ENCODE measurements around the gene ADAMTS2.

ADAMTS2 gene

DNA sequence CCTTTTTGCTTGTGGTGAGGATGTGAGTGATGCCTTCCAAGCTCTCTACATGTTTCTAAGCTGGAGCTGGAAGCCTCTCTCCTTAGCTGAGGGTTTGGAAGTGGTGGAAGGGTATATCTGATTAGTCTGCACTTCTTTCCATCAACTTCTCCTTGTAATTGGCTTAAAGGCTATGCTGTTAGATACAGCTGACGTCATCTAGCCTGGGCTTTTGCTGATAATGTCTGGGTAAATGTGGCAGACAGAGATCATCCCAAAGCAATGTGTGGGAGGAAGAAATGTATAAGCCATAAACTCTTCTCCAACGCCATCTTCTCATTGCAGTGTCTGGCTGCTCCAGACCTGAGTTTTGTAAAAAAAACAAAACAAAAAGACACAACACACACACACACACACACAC, 255.8 kb downstream of the ADAMTS2 start:
- H3K27ac ChIP-seq: no peak overlapping the region
- no peak overlapping the region for H3K9ac ChIP-seq (ENCODE audit: insufficient read length)
- peaks cover 11% of the 10 kb centered on the region for H3K9me3 ChIP-seq (ENCODE audit: low read depth, low read length)
- no peak overlapping the region for H3K4me3 ChIP-seq
- no peak for TF ChIP-seq EZH2 (IDR thresholded peaks at IDR 0.05)
- TF ChIP-seq POLR2AphosphoS5 (IDR thresholded peaks at IDR 0.05; ENCODE audit: borderline replicate concordance, low read depth, low read length): no peak
- TF ChIP-seq FOXP2 (optimal IDR thresholded peaks at IDR 0.05; ENCODE audit: control extremely low read depth, extremely low read length, insufficient read depth): no peak
- no peaks in the 10 kb centered on the region for H3K36me3 ChIP-seq (ENCODE audit: insufficient read depth, low read length)
- DNase-seq (ENCODE audit: low read depth, low spot score): no peak

DNA sequence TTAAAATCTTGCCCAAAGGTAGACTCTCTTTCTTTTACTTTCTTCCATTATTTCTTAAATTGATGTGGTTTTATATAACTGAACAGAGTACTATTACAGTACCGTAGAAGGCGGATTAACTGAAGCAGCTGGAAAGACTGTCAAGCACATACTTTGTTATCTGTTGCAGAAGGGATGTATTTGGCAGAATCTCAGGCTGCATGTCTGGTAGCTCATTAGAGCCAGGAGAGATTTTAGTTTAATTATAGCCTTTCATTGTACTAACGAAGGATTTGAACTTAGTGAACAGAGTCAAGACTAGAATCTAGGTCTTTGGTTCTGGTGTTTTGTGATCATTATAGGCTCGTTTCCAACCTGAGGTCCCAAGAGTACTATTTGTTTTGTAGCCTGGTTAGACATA, 264.5 kb downstream of the ADAMTS2 start:
- Histone ChIP-seq H3K36me3 (ENCODE audit: insufficient read depth, low read length) (peaks cover 45% of the 10 kb centered on the region), H3K27ac (no peak overlapping the region), H3K4me3 (no peak overlapping the region), H3K9ac (ENCODE audit: insufficient read length) (no peak overlapping the region), H3K9me3 (ENCODE audit: low read depth, low read length) (peaks cover 32% of the 10 kb centered on the region)
- TF ChIP-seq EZH2 (IDR thresholded peaks at IDR 0.05): no peak
- TF ChIP-seq POLR2AphosphoS5 (IDR thresholded peaks at IDR 0.05; ENCODE audit: borderline replicate concordance, low read depth, low read length): no peak
- TF ChIP-seq FOXP2 (optimal IDR thresholded peaks at IDR 0.05; ENCODE audit: control extremely low read depth, extremely low read length, insufficient read depth): no peak
- no peak for DNase-seq (ENCODE audit: low read depth, low spot score)

DNA sequence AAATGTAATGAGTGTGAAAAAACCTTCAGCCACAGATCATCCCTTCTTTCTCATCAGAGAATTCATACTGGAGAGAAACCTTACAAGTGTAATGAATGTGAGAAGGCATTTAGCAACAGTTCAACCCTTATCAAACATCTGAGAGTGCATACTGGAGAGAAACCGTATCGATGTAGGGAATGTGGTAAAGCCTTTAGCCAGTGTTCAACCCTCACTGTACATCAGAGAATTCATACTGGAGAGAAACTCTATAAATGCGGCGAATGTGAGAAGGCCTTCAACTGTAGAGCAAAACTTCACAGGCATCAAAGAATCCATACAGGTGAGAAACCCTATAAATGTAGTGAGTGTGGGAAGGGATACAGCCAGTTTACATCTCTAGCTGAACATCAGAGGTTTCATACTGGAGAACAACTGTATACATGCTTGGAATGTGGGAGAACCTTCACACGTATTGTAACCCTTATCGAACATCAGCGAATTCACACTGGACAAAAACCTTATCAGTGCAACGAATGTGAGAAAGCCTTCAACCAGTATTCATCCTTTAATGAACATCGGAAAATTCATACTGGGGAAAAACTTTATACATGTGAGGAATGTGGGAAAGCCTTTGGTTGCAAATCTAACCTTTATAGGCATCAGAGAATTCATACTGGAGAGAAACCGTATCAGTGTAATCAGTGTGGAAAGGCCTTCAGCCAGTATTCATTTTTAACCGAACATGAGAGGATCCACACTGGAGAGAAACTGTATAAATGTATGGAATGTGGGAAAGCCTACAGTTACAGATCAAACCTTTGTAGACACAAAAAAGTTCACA, 265.9 kb downstream of the ADAMTS2 start:
- no peak overlapping the region for H3K4me3 ChIP-seq
- DNase-seq (ENCODE audit: low read depth, low spot score): no peak
- H3K9me3 ChIP-seq (ENCODE audit: low read depth, low read length): peaks cover 32% of the 10 kb centered on the region
- H3K27ac ChIP-seq: no peak overlapping the region
- no peak overlapping the region for H3K9ac ChIP-seq (ENCODE audit: insufficient read length)
- TF ChIP-seq FOXP2 (optimal IDR thresholded peaks at IDR 0.05; ENCODE audit: control extremely low read depth, extremely low read length, insufficient read depth): no peak
- TF ChIP-seq EZH2 (IDR thresholded peaks at IDR 0.05): no peak
- TF ChIP-seq POLR2AphosphoS5 (IDR thresholded peaks at IDR 0.05; ENCODE audit: borderline replicate concordance, low read depth, low read length): no peak
- peaks cover 51% of the 10 kb centered on the region for H3K36me3 ChIP-seq (ENCODE audit: insufficient read depth, low read length)

DNA sequence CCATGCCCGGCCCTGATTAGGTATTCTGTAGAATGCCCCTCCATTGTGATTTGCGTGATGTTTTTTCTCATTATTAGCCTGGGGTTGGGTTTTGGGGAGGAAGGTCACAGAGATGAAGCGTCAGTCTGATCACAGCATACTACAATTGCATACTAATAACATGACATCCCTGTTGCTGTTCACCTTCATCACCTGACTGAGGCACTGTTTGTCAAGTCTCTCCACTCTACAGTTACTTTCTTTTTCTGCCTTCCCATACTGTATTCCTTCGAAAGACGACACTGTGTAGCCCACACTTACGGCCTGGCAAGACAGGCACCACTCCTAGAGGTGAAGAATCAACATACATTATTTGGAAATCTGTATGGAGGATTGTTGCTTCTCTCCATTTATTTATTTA, 279.6 kb downstream of the ADAMTS2 start:
- peaks cover 26% of the 10 kb centered on the region for H3K9me3 ChIP-seq (ENCODE audit: low read depth, low read length)
- H3K9ac ChIP-seq (ENCODE audit: insufficient read length): no peak overlapping the region
- no peak overlapping the region for H3K27ac ChIP-seq
- peaks cover 65% of the 10 kb centered on the region for H3K36me3 ChIP-seq (ENCODE audit: insufficient read depth, low read length)
- no peak overlapping the region for H3K4me3 ChIP-seq
- no peak for DNase-seq (ENCODE audit: low read depth, low spot score)
- TF ChIP-seq POLR2AphosphoS5 (IDR thresholded peaks at IDR 0.05; ENCODE audit: borderline replicate concordance, low read depth, low read length) (no peak), FOXP2 (optimal IDR thresholded peaks at IDR 0.05; ENCODE audit: control extremely low read depth, extremely low read length, insufficient read depth) (no peak), EZH2 (IDR thresholded peaks at IDR 0.05) (no peak)

DNA sequence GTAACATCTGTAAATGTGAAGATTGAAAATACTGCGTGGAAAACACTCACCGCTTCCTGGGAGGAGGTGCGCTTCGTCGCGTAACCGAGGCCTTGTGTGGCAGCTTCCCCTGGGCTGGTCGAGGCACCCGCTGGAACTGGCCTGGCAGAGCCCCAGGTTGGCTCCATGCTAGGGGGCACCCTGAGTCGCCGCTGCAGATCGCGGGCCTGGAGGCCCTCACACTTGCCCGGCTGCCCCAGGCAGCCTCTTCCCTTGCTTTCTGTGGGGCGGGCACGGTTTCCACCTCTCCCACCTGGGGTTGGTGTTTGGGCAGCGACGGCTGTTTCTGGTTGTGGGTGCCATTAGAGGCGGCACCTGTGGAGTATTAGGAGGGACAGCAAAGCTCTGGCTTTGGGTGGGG, 284.2 kb downstream of the ADAMTS2 start:
- H3K36me3 ChIP-seq (ENCODE audit: insufficient read depth, low read length): peaks cover 39% of the 10 kb centered on the region
- peaks cover 31% of the 10 kb centered on the region for H3K9me3 ChIP-seq (ENCODE audit: low read depth, low read length)
- no peak for DNase-seq (ENCODE audit: low read depth, low spot score)
- TF ChIP-seq POLR2AphosphoS5 (IDR thresholded peaks at IDR 0.05; ENCODE audit: borderline replicate concordance, low read depth, low read length): no peak
- TF ChIP-seq EZH2 (IDR thresholded peaks at IDR 0.05): no peak
- no peak for TF ChIP-seq FOXP2 (optimal IDR thresholded peaks at IDR 0.05; ENCODE audit: control extremely low read depth, extremely low read length, insufficient read depth)
- H3K4me3 ChIP-seq: peak overlapping the region; percentile 89
- H3K27ac ChIP-seq: no peak overlapping the region
- peak overlapping the region; percentile 91 for H3K9ac ChIP-seq (ENCODE audit: insufficient read length)
